GM19193 (cell line): ENCODE data around the gene LAMA3.

Experiments used
- POLR2A ChIP-seq: IDR thresholded peaks from 4 replicates; pipeline ENCODE4 v1.6.1; 2011; ENCODE audit not compliant: insufficient read depth, insufficient read length; ENCODE audit errors: extremely low read depth

LAMA3 gene

DNA sequence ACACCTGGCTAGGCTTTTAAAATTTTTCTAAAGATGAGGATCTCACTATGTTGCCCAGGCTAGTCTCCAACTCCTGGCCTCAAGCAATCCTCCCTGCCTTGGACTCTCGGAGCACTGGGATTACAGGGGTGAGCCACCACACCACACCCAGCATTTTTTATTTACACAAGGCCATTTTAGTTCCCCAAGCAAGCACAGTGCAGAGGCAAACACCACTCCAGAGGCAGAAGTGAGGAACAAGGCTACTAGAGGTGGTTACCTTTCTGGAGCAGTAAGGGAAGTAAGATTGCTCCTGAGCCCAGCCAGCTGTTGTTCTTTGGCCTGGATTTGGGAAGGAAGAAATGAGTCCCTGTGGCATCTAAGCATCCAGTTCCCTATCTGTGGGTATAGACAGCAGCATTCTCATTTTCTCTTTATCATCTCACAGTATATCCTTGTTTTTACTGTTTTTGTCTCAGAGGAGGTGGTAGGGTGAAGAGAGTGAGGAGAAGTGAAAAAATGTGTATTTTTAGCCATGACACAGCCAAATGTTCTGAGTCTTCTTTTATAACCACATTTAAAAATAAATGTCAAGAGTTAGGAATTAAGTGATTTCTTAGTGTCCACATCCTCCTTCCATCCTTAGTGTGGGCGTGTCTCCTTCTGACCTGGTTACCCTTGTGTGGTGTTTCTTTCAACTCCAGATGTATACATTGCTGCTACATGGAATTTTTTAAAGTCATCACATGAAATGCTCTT lies 314.8 kb downstream of the LAMA3 start:
- TF ChIP-seq POLR2A: no peak
